ENCODE results near the gene SLC28A1. TPM values are rescaled to one million over a fixed set of nuclear protein-coding genes. Genes with fewer than 3 reads are reported as not detected.
A peak's percentile ranks its signal among the peaks of the same experiment; 100 is the strongest.
"Not testable (repeated sequence)": the region's sequence is repeated elsewhere in the genome, so short reads cannot be mapped to it uniquely, and the experiment has no call there.

SLC28A1 gene, protein sequence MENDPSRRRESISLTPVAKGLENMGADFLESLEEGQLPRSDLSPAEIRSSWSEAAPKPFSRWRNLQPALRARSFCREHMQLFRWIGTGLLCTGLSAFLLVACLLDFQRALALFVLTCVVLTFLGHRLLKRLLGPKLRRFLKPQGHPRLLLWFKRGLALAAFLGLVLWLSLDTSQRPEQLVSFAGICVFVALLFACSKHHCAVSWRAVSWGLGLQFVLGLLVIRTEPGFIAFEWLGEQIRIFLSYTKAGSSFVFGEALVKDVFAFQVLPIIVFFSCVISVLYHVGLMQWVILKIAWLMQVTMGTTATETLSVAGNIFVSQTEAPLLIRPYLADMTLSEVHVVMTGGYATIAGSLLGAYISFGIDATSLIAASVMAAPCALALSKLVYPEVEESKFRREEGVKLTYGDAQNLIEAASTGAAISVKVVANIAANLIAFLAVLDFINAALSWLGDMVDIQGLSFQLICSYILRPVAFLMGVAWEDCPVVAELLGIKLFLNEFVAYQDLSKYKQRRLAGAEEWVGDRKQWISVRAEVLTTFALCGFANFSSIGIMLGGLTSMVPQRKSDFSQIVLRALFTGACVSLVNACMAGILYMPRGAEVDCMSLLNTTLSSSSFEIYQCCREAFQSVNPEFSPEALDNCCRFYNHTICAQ
- under 1 TPM in 1 of 2 donors, not detected in 1; 0.24 TPM for total RNA-seq
- long read RNA-seq, donor 1 = 0 reads
- long read RNA-seq, donor 2 = 0 reads

DNA sequence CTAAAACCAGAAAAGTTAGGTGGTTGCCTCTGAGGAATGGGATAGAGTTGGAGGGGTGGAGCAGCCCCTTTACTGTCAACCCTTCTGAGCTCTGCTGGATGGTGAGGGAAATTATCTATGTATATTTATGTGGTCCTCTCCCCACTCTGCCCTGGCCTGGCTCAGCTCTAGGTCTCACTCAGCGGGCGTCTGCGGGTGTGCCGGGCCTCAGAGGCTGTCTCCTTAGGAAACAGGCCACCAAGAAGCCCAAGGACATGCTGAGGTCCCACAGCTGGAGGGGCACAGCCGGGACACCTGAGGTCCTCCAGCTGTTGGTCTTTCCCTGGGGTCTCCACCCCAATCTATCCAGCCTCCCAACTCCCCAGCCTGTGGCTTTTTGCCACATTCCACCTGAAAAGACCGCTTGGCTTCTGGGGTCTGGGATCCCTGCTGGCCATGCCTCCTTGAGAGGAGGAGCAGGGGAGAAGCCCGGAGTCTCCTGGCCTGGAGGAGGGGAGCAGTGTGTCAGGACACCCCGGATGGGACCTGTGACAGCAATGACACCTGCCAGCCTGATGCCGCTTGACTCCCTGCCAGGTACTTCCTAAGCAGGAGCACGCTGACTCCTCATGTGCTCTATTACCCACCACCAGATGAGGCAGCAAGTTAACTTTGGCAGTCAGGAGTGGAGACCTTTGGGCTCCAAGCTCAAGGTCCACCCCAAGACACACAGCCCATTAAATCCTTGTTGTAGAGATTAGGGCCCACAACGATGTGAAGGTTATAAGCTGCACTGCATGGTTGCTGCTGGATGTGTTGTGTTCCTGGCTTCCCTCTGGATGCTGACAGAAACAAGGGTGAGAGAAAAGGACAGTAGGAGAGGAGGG, at the start of gene SLC28A1:
Gene SLC28A1, plus strand, starts transcription at position 747 of the 866 bp plus-strand sequence. CDS start 3,099 bp downstream, outside the sequence.
- no peak for DNase-seq (ENCODE audit: low spot score)

GRCh38 chr15:84834969-84835368, 49.5 kb upstream of the SLC28A1 start:
- intact Hi-C loops (cut with DNase I) = no loop called here
- DNase-seq (ENCODE audit: low spot score) = no peak

More for the DNA sequence above, at the start of gene SLC28A1:
- intact Hi-C loops (cut with DNase I) = loop anchor here in 1 of 2 donors (5.0 kb wide), 1 partner anchor 38 kb away; no protein-coding TSS in a partner anchor

GRCh38 chr15:84835661-84836337, 48.7 kb upstream of the SLC28A1 start:
- intact Hi-C loops (cut with DNase I) = no loop called here

GRCh38 chr15:84836844-84837243, 47.6 kb upstream of the SLC28A1 start:
- intact Hi-C loops (cut with DNase I) = no loop called here
- DNase-seq (ENCODE audit: low spot score) = no peak

More at GRCh38 chr15:84835661-84836337, 48.7 kb upstream of the SLC28A1 start:
- DNase-seq (ENCODE audit: low spot score) = no peak

DNA sequence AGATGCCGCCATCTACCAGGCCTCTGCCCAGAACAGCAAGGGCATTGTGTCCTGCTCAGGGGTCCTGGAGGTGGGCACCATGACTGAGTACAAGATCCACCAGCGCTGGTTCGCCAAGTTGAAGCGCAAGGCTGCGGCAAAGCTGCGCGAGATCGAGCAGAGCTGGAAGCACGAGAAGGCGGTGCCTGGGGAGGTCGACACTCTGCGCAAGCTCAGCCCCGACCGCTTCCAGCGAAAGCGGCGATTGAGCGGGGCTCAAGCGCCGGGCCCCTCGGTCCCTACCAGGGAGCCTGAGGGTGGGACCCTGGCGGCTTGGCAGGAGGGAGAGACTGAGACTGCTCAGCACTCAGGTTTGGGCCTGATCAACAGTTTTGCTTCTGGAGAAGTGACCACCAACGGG, 44.7 kb upstream of the SLC28A1 start:
- no peak for DNase-seq (ENCODE audit: low spot score)
- intact Hi-C loops (cut with DNase I) = no loop called here

DNA sequence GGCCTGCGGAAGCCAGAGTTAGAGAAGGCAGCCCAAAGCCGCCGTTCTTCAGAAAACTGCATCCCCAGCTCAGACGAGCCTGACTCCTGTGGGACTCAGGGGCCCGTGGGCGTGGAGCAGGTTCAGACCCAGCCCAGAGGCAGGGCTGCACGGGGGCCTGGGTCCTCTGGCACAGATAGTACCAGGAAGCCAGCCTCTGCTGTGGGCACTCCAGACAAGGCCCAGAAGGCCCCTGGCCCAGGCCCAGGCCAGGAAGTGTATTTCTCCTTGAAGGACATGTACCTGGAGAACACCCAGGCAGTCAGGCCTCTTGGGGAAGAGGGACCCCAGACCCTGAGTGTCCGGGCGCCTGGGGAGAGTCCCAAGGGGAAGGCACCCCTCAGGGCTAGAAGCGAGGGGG, 44.2 kb upstream of the SLC28A1 start:
- intact Hi-C loops (cut with DNase I) = no loop called here

GRCh38 chr15:84840741-84841429, 43.6 kb upstream of the SLC28A1 start:
- intact Hi-C loops (cut with DNase I) = no loop called here
- DNase-seq (ENCODE audit: low spot score) = no peak

More for the DNA sequence above, 44.2 kb upstream of the SLC28A1 start:
- DNase-seq (ENCODE audit: low spot score) = no peak

DNA sequence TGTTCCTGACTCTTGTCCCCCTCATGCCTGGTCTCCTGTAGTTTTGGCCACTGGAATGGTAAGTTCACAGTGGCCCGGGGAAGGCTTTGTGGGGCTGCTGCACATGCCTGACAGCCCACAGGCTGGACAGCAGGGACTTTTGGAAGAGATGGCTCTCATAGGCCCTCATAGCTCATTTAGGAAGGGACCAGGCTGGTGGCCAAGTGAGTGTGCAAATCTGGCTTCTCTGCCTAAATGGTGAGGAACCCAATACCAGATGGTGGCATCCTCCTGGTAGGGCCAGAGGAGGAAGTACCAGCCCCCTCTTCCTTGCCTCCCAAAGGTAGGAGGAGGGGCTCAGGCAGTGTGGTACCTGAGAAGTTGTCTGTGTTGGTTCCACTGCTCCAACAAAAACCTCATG, 41.7 kb upstream of the SLC28A1 start:
- no peak for DNase-seq (ENCODE audit: low spot score)
- intact Hi-C loops (cut with DNase I) = no loop called here

DNA sequence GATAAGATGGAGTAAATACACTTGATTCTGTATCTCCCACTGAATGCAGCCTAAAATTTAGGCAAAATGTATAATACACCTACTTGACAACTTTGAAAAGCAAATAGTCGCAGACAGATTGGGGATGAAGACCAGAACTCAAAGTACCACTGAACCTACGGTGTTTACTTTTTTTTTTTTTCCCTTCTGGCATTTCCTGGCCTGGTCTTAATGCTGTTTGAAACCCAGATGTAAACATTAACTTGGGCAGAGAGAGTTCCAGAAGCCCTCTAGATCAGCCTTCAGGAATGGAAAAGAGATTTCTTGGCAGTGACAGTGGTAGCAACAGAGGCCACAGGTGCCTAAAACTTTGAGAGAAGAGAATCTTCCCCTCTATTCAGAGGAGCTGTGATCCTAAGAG, 39.5 kb upstream of the SLC28A1 start:
- intact Hi-C loops (cut with DNase I) = no loop called here
- DNase-seq (ENCODE audit: low spot score) = no peak

DNA sequence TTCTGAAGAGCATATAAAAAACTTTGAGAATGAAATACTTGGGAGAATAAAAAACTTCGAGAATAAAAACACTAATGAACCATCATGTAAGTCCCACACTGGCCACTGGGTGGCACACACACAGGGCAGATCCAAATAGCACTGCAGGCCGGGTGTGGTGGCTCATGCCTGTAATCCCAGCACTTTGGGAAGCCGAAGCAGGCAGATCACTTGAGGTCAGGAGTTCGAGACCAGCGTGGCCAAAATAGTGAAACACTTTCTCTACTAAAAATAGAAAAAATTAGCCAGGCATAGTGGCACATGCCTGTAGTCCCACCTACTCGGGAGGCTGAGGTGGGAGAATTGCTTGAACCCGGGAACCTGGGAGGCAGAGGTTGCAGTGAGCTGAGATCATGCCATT, 38.8 kb upstream of the SLC28A1 start:
- DNase-seq (ENCODE audit: low spot score); intact Hi-C loops (cut with DNase I): not testable (repeated sequence)

DNA sequence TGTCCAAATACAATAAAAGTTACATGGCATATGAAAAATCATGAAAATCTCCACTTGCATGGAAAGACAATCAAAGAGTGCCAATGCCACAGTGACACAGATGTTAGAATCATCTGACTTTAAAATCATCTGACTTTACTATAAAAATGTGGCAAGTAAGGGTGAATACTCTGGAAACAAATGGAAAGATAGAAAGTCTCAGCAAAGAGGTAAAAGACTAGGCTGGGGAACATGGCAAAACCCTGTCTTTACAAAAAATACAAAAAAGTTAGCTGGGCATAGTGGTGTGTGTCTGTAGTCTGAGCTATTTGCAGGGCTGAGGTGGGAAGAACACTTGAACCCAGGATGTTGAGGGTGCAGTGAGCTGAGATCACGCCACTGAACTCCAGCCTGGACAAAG, 38.2 kb upstream of the SLC28A1 start:
- no peak for DNase-seq (ENCODE audit: low spot score)
- intact Hi-C loops (cut with DNase I) = no loop called here

DNA sequence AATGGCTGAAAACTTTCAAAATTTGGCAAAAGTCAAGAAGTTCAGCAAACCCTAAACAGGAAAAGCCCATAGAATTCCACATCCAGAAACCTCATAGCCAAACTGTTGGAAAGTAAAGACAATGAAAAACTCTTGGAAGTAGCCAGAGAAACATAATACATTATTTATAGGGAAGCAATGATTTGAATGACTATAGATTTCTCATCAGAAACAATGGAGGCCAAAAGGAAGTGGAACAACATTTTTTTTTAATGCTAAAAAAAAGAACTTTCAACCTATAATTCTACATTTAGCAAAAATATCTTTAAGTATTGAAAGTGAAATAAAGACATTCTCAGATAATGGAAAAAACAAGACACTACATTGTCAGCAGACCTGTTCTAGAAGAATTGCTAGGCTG, 37.1 kb upstream of the SLC28A1 start:
- intact Hi-C loops (cut with DNase I) = no loop called here
- no peak for DNase-seq (ENCODE audit: low spot score)

DNA sequence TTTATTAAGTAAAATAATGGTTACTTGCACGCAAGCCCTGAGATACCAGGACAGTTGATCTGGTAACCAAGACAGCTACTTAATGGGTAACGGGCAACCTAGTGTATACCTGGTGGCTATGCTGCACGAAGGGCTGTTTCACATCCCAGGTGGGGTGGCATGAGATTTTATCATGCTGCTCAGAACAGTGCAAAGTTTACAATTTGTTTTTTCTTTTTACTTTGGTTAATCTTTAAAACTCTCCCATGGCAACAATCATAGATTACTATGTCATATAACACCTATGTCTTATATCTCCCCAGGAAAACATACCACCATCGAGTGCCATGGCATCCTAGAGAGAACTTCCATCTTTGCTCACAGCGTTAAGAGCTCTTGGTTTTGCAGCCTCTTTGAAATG, 32.2 kb upstream of the SLC28A1 start:
- DNase-seq (ENCODE audit: low spot score) = no peak
- intact Hi-C loops (cut with DNase I) = no loop called here

DNA sequence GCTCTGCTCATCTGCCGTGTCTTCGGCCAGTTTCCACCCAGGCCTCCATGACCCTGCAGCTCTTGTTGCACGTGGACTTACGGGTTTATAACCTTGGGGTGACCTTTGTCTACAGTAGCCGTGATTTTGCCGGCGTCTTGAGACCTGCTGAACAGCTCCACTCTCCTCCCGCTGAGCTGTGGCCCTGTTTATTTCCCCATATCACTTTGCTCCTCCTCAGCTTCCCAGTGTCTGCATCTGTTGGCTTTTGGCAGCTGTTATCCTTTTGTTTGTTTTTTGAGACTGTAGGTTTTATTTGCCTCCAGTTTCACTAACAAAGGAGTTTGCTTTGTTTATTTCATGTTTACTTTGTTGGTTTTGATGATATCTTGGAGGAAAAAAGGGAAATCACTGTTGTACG, 29.3 kb upstream of the SLC28A1 start:
- intact Hi-C loops (cut with DNase I) = no loop called here
- DNase-seq (ENCODE audit: low spot score) = no peak

DNA sequence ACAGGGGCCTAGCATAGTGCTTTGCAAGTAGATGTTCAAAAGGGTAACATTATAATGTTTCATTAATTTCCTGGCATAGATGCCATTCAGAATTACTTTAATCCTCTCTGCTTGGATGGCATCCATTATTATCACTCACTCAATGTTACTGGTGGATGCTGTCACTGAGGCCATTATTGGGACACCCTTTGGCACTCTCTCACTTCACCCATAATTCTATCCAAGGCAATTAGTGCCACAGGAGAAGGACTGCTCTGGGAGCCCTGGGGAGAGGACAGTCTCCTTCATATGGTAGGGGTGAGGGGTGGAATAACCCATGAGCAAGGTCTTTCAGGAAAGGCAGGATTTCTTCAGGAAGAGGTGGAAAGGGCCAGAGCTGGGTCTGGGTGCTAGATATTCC, 28.7 kb upstream of the SLC28A1 start:
- no peak for DNase-seq (ENCODE audit: low spot score)
- intact Hi-C loops (cut with DNase I) = no loop called here

DNA sequence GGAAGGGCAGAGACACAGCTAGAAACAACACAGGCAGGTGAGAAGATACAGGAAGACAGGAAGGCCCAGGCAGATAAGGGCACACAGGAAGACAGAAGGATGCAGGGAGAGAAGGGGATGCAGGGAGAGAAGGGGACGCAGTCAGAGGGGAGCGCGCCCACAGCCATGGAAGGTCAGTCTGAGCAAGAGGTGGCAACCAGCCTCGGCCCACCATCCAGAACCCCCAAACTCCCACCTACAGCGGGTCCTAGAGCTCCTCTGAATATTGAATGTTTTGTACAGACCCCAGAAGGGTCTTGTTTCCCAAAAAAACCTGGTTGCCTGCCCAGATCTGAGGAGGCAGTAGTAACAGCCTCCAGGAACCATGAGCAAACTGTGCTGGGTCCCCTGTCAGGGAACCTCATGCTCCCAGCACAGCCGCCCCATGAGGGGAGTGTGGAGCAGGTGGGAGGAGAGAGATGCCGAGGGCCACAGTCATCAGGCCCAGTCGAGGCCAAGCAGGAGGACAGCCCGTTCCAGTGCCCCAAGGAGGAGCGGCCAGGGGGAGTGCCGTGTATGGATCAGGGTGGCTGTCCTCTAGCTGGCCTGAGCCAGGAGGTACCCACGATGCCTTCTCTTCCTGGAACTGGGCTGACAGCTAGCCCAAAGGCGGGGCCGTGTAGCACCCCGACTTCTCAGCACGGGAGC, 27.6 kb upstream of the SLC28A1 start:
- DNase-seq (ENCODE audit: low spot score) = no peak
- intact Hi-C loops (cut with DNase I) = no loop called here

GRCh38 chr15:84857418-84858004, 27.0 kb upstream of the SLC28A1 start:
- intact Hi-C loops (cut with DNase I) = no loop called here
- no peak for DNase-seq (ENCODE audit: low spot score)

DNA sequence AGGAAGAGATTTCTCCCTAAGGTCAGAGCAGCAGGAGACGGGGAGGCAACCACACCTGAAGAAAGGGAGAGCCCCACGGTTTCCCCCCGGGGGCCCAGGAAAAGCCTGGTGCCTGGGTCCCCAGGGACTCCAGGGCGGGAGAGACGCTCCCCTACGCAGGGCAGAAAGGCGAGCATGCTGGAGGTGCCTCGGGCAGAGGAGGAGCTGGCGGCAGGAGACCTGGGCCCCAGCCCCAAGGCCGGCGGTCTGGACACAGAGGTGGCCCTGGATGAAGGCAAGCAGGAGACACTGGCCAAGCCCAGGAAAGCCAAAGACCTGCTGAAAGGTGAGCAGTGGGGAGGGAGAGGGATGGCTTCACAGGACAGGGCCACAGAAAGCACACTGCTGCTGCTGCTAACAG, 26.2 kb upstream of the SLC28A1 start:
- intact Hi-C loops (cut with DNase I) = no loop called here
- DNase-seq (ENCODE audit: low spot score) = peak; percentile 38

Data from posterior vena cava (tissue), 2 donors.